ENCODE measurements around the gene DNAJB4. TPM values are rescaled to one million over a fixed set of nuclear protein-coding genes. Genes with fewer than 3 reads are reported as not detected.

The DNAJB4 gene
- total and polyA plus RNA-seq, 2 donors (not counting 1 experiment from before 2014, with no cell fraction given), result 3.6 to 17.0 TPM

DNA sequence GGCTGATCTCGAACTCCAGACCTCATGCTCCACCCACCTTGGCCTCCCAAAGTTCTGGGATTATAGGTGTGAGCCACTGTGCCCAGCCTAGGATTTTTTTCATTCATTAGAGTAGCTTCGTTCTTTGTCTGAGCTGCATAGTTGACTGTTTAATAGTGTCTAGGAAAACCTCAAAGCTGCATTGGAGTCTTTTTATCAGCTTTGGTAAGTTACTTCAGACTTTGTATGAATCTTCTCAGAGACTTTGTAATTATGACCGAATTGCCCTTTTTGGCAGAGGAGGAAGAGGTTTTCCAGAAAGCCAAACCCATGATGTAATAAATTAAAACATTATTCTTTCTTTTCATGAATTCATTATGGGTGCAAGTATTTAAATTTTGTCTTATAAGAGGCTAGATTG, 5.1 kb downstream of the DNAJB4 start:
- Histone ChIP-seq H3K27ac (ENCODE audit: low read length in 2 of 2) (no peak overlapping the region), H3K36me3 (replicated peaks in 1 of 2; ENCODE audit: control extremely low read depth in 1 of 2, control insufficient read depth in 1 of 2, extremely low read depth in 1 of 2, insufficient read depth in 2 of 2, low read length in 1 of 2) (no peaks in the 10 kb centered on the region), H3K4me2 (replicated peaks; ENCODE audit: low read depth, low read length, poor library complexity, severe bottlenecking) (no peak overlapping the region), H3K4me3 (ENCODE audit: control extremely low read depth in 1 of 5, extremely low read depth in 1 of 5, insufficient read depth in 1 of 5, low read depth in 2 of 5, low read length in 4 of 5) (no peak overlapping the region), H3K9me3 (ENCODE audit: control extremely low read depth in 1 of 3, control insufficient read depth in 2 of 3, insufficient read depth in 1 of 3, low read length in 2 of 3) (no peaks in the 10 kb centered on the region), H3K27me3 (replicated peaks in 1 of 4; ENCODE audit: control extremely low read depth in 1 of 4, control insufficient read depth in 3 of 4, insufficient read depth in 4 of 4, low read length in 3 of 4) (no peaks in the 10 kb centered on the region), H4K20me1 (ENCODE audit: control insufficient read depth, insufficient read depth, low read length, poor library complexity, severe bottlenecking) (no peaks in the 10 kb centered on the region), H3K79me2 (ENCODE audit: control insufficient read depth, insufficient read depth, low read length) (peaks cover 16% of the 10 kb centered on the region), H2AFZ (ENCODE audit: insufficient read depth, low read depth, low read length, poor library complexity, severe bottlenecking) (no peak overlapping the region), H3K9ac (ENCODE audit: low read length) (no peak overlapping the region), H3K4me1 (ENCODE audit: control insufficient read depth in 2 of 2, insufficient read depth in 2 of 2, low read length in 2 of 2) (peaks cover 0 to 14% of the 10 kb centered on the region in 2 donors)
- no peak for DNase-seq
- Mint-ChIP-seq H3K27ac (no peak overlapping the region), H3K27me3 (no peaks in the 10 kb centered on the region), H3K4me3 (no peak overlapping the region), H3K9me3 (ENCODE audit: insufficient read depth) (no peaks in the 10 kb centered on the region), H3K4me1 (peaks cover 28% of the 10 kb centered on the region)
- WGBS (ENCODE audit: insufficient coverage), result 100% methylated on average over 1 of the region's 3 CpGs
- POLR2A ChIA-PET, result no interaction called here
- intact Hi-C loops (cut with micrococcal nuclease), result no loop called here
- ATAC-seq (ENCODE audit: low read depth), result no peak
- CTCF ChIA-PET, result interaction anchor here (1.5 kb wide), 1 partner anchor 31 kb away, joined by 3 read pairs; the partner anchor contains the start of gene FUBP1
- TF ChIP-seq, protein P1, sequence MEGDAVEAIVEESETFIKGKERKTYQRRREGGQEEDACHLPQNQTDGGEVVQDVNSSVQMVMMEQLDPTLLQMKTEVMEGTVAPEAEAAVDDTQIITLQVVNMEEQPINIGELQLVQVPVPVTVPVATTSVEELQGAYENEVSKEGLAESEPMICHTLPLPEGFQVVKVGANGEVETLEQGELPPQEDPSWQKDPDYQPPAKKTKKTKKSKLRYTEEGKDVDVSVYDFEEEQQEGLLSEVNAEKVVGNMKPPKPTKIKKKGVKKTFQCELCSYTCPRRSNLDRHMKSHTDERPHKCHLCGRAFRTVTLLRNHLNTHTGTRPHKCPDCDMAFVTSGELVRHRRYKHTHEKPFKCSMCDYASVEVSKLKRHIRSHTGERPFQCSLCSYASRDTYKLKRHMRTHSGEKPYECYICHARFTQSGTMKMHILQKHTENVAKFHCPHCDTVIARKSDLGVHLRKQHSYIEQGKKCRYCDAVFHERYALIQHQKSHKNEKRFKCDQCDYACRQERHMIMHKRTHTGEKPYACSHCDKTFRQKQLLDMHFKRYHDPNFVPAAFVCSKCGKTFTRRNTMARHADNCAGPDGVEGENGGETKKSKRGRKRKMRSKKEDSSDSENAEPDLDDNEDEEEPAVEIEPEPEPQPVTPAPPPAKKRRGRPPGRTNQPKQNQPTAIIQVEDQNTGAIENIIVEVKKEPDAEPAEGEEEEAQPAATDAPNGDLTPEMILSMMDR (IDR thresholded peaks at IDR 0.05), result no peak
- TF ChIP-seq EZH2 (IDR thresholded peaks at IDR 0.05; ENCODE audit: borderline replicate concordance, insufficient read depth, low read depth, low read length, poor library complexity, severe bottlenecking), result no peak

- DNase-seq (no peak), ATAC-seq (ENCODE audit: low read depth) (no peak)
- no peak for TF ChIP-seq EZH2 (IDR thresholded peaks at IDR 0.05; ENCODE audit: borderline replicate concordance, insufficient read depth, low read depth, low read length, poor library complexity, severe bottlenecking)
- TF ChIP-seq, protein P1 (IDR thresholded peaks at IDR 0.05), result no peak
- Histone ChIP-seq H2AFZ (ENCODE audit: insufficient read depth, low read depth, low read length, poor library complexity, severe bottlenecking) (no peak overlapping the region), H3K4me1 (ENCODE audit: control insufficient read depth in 2 of 2, insufficient read depth in 2 of 2, low read length in 2 of 2) (peaks cover 0 to 13% of the 10 kb centered on the region in 2 donors), H3K36me3 (replicated peaks in 1 of 2; ENCODE audit: control extremely low read depth in 1 of 2, control insufficient read depth in 1 of 2, extremely low read depth in 1 of 2, insufficient read depth in 2 of 2, low read length in 1 of 2) (no peaks in the 10 kb centered on the region), H3K27me3 (replicated peaks in 1 of 4; ENCODE audit: control extremely low read depth in 1 of 4, control insufficient read depth in 3 of 4, insufficient read depth in 4 of 4, low read length in 3 of 4) (no peaks in the 10 kb centered on the region), H4K20me1 (ENCODE audit: control insufficient read depth, insufficient read depth, low read length, poor library complexity, severe bottlenecking) (no peaks in the 10 kb centered on the region), H3K27ac (ENCODE audit: low read length in 2 of 2) (no peak overlapping the region), H3K9ac (ENCODE audit: low read length) (no peak overlapping the region), H3K4me3 (ENCODE audit: control extremely low read depth in 1 of 5, extremely low read depth in 1 of 5, insufficient read depth in 1 of 5, low read depth in 2 of 5, low read length in 4 of 5) (no peak overlapping the region), H3K4me2 (replicated peaks; ENCODE audit: low read depth, low read length, poor library complexity, severe bottlenecking) (no peak overlapping the region), H3K9me3 (ENCODE audit: control extremely low read depth in 1 of 3, control insufficient read depth in 2 of 3, insufficient read depth in 1 of 3, low read length in 2 of 3) (no peaks in the 10 kb centered on the region), H3K79me2 (ENCODE audit: control insufficient read depth, insufficient read depth, low read length) (peaks cover 16% of the 10 kb centered on the region)
- Mint-ChIP-seq H3K27ac (no peak overlapping the region), H3K9me3 (ENCODE audit: insufficient read depth) (no peaks in the 10 kb centered on the region), H3K4me3 (no peak overlapping the region), H3K27me3 (no peaks in the 10 kb centered on the region), H3K4me1 (peaks cover 18% of the 10 kb centered on the region)
- POLR2A ChIA-PET, result no interaction called here
- CTCF ChIA-PET, result interaction anchor here (1.5 kb wide), 1 partner anchor 32 kb away, joined by 3 read pairs; the partner anchor contains the start of gene FUBP1
- intact Hi-C loops (cut with micrococcal nuclease), result no loop called here
- WGBS (ENCODE audit: insufficient coverage), result no CpG with 5 or more reads among the region's 2 CpGs
Observed at GRCh38 chr1:78011050-78011449, 6.3 kb downstream of the DNAJB4 start.

Data from B cell (primary cell).